Panc1 (cell line): ENCODE data around the gene PRKAG2. TPM values are rescaled to one million over a fixed set of nuclear protein-coding genes. Genes with fewer than 3 reads are reported as not detected.

Experiments used
- ATAC-seq: fragments of 200-7000 bp; cut with Tn5 transposase; 2 replicates; pipeline ENCODE4 v1.9.1; 2020; ENCODE audit warnings: mild to moderate bottlenecking, moderate library complexity
- BruUV-seq: library from RNA; stranded (reverse); fragments of 400-500 nt; replicated peaks from 2 replicates; lab custom pipeline; 2021; lab: Mats Ljungman, UMichigan
- CTCF ChIA-PET: fragments of 300-600 bp; sonication (Branson Sonifier 250); formaldehyde crosslinking; loops from one replicate; lab custom pipeline; 2022; ENCODE audit warnings: antibody characterized with exemption; lab: Charles Lee
- POLR2A ChIA-PET: fragments of 300-600 bp; sonication (Branson Sonifier 250); formaldehyde crosslinking; loops from one replicate; lab custom pipeline; 2022; ENCODE audit warnings: antibody characterized with exemption; lab: Charles Lee
- DNase-seq: peaks from one replicate; pipeline ENCODE4 v3.0.0-alpha.2; 2010; ENCODE audit warnings: low read depth, low spot score
- H3K27ac ChIP-seq: 2 replicates; pipeline ENCODE4 v1.5.1; 2011; ENCODE audit warnings: mild to moderate bottlenecking, low read length, inconsistent platforms
- H3K27me3 ChIP-seq: fragments of 200-500 bp; sonication (Bioruptor generic); 2 replicates; pipeline ENCODE4 v1.6.0; 2014; ENCODE audit warnings: low read length, inconsistent platforms; ENCODE audit not compliant: control insufficient read depth, insufficient read depth
- H3K36me3 ChIP-seq: fragments of 200-500 bp; sonication (Bioruptor generic); 2 replicates; pipeline ENCODE4 v1.5.1; 2014; ENCODE audit warnings: inconsistent platforms, mild to moderate bottlenecking, low read length, moderate library complexity; ENCODE audit not compliant: control insufficient read depth, insufficient read depth
- H3K4me1 ChIP-seq: 2 replicates; pipeline ENCODE4 v1.5.1; 2011; ENCODE audit warnings: inconsistent platforms, mild to moderate bottlenecking, low read length, moderate library complexity; ENCODE audit not compliant: control insufficient read depth, insufficient read depth
- H3K4me3 ChIP-seq, 2 experiments: 2 replicates each; pipeline ENCODE4 v1.5.1; 2011 to 2012; ENCODE audit warnings: low read depth in 2 of 2, low read length in 2 of 2, mild to moderate bottlenecking in 2 of 2, inconsistent platforms in 1 of 2, moderate library complexity in 1 of 2
- H3K9me3 ChIP-seq: fragments of 200-500 bp; sonication (Bioruptor generic); 2 replicates; pipeline ENCODE4 v1.5.1; 2014; ENCODE audit warnings: low read depth, mild to moderate bottlenecking, inconsistent platforms, low read length, moderate library complexity; ENCODE audit not compliant: control insufficient read depth, insufficient read depth
- CTCF ChIP-seq: fragments of 450-650 bp; IDR thresholded peaks from 2 replicates; pipeline ENCODE4 v1.5.1; 2017; ENCODE audit warnings: mild to moderate bottlenecking
- POLR2AphosphoS5 ChIP-seq: IDR thresholded peaks from 2 replicates; pipeline ENCODE4 v1.6.1; 2012; ENCODE audit warnings: mild to moderate bottlenecking, low read depth, low read length, moderate library complexity
- REST ChIP-seq, 2 experiments: IDR thresholded peaks; 2 replicates each; pipeline ENCODE4 v1.6.1; 2011 to 2012; ENCODE audit warnings: low read depth in 2 of 2, control low read depth in 1 of 2, low read length in 1 of 2, mild to moderate bottlenecking in 1 of 2, moderate library complexity in 1 of 2; ENCODE audit not compliant: insufficient read depth in 1 of 2
- SIN3A ChIP-seq: IDR thresholded peaks from 2 replicates; pipeline ENCODE4 v1.6.1; 2012; ENCODE audit warnings: low read depth, mild to moderate bottlenecking, low read length, moderate library complexity, borderline replicate concordance; ENCODE audit not compliant: insufficient read depth
- TCF7L2 ChIP-seq: IDR thresholded peaks from 2 replicates; pipeline ENCODE4 v1.6.1; 2011; ENCODE audit warnings: mild to moderate bottlenecking, low read depth, low read length, inconsistent platforms
- in situ Hi-C: cut with HindIII; loops from 2 replicates; pipeline ENCODE4 v1.10.0; 2016; ENCODE audit warnings: low sequenced_read_pairs, low pct_unique_long_range_greater_than_20kb
- intact Hi-C: fragments of 100-400 bp; cut with micrococcal nuclease; formaldehyde crosslinking; loops from one replicate; pipeline ENCODE4 v1.10.0; 2022; ENCODE audit not compliant: unreplicated experiment
- total RNA-seq: library from RNA; stranded (reverse); gene quantifications from one replicate; pipeline ENCODE4 v1.2.1, GENCODE V29; 2021; ENCODE audit not compliant: unreplicated experiment

The PRKAG2 gene
- total RNA-seq, 1 experiment from 2014 or later: 71.6 TPM

- H3K36me3 ChIP-seq: no peaks in the 10 kb centered on the region
- intact Hi-C loops: no loop called here
- H3K27ac ChIP-seq: no peak overlapping the region
- in situ Hi-C loops: no loop called here
- ATAC-seq (no peak), DNase-seq (no peak)
- no peaks in the 10 kb centered on the region for H3K4me1 ChIP-seq
- ChIA-PET POLR2A (no interaction called here), CTCF (no interaction called here)
- H3K27me3 ChIP-seq: no peaks in the 10 kb centered on the region
- no TSS peak for BruUV-seq
- H3K9me3 ChIP-seq: no peaks in the 10 kb centered on the region
- no peak overlapping the region for H3K4me3 ChIP-seq
- TF ChIP-seq SIN3A (no peak), CTCF (no peak), TCF7L2 (no peak), POLR2AphosphoS5 (no peak)
Measured at GRCh38 chr7:151837285-151838042, 39.5 kb downstream of the PRKAG2 start.

- Histone ChIP-seq H3K4me1 (no peaks in the 10 kb centered on the region), H3K36me3 (no peaks in the 10 kb centered on the region), H3K27me3 (no peaks in the 10 kb centered on the region), H3K4me3 (no peak overlapping the region), H3K9me3 (no peaks in the 10 kb centered on the region), H3K27ac (no peak overlapping the region)
- in situ Hi-C loops: no loop called here
- TF ChIP-seq TCF7L2: no peak
- TF ChIP-seq REST (IDR thresholded peaks at IDR 0.05; ENCODE audit: insufficient read depth in 1 of 2, low read depth in 2 of 2, low read length in 1 of 2): no peak
- TF ChIP-seq POLR2AphosphoS5: no peak
- no peak for TF ChIP-seq SIN3A
- TF ChIP-seq CTCF: no peak
- no peak for DNase-seq
- ChIA-PET POLR2A (no interaction called here), CTCF (no interaction called here)
- BruUV-seq: no TSS peak
- intact Hi-C loops: no loop called here
- no peak for ATAC-seq
Measured at GRCh38 chr7:151836927-151837205, 40.0 kb downstream of the PRKAG2 start.
